ENCODE measurements around the gene IL1A.

GRCh38 chr2:112784199-112785189 is at the start of gene IL1A:
- TF ChIP-seq CTCF (IDR thresholded peaks at IDR 0.05 in 8 of 11, conservative IDR thresholded peaks at IDR 0.05 in 3 of 11) (no peak), POLR2A (IDR thresholded peaks at IDR 0.05) (no peak), POLR2AphosphoS5 (IDR thresholded peaks at IDR 0.05) (no peak)
